ENCODE data around the gene DLX4.

DNA sequence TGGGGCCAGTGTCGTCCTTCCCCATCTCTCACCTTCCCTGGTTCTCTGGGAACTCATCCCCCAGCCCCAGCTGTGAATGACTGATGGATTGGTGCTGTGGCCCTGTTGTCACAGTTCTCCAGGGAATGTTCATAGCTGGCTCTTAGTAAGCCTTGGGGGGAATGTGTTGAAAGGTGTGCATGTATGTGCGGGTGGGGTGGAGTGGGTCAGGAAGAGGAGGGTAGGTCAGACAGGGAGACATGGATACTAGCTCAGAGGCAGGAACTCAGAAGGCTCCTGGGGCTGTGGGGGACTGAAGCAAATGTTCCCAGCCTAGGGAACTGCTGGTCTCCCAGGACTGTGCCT, 4.3 kb downstream of the DLX4 start:
- TF ChIP-seq, protein P1, sequence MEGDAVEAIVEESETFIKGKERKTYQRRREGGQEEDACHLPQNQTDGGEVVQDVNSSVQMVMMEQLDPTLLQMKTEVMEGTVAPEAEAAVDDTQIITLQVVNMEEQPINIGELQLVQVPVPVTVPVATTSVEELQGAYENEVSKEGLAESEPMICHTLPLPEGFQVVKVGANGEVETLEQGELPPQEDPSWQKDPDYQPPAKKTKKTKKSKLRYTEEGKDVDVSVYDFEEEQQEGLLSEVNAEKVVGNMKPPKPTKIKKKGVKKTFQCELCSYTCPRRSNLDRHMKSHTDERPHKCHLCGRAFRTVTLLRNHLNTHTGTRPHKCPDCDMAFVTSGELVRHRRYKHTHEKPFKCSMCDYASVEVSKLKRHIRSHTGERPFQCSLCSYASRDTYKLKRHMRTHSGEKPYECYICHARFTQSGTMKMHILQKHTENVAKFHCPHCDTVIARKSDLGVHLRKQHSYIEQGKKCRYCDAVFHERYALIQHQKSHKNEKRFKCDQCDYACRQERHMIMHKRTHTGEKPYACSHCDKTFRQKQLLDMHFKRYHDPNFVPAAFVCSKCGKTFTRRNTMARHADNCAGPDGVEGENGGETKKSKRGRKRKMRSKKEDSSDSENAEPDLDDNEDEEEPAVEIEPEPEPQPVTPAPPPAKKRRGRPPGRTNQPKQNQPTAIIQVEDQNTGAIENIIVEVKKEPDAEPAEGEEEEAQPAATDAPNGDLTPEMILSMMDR (conservative IDR thresholded peaks at IDR 0.05; ENCODE audit: low read depth, low read length), result no peak
- no peak for TF ChIP-seq EZH2 (IDR thresholded peaks at IDR 0.05; ENCODE audit: low read length, unreplicated experiment)
- TF ChIP-seq EZH2phosphoT487 (IDR thresholded peaks at IDR 0.05; ENCODE audit: borderline replicate concordance, low read length), result no peak
